B cell (primary cell): ENCODE results near the gene AFG1L. TPM values are rescaled to one million over a fixed set of nuclear protein-coding genes. Genes with fewer than 3 reads are reported as not detected.

ENCODE experiments used
- ATAC-seq: fragments of 200-7000 bp; cut with Tn5 transposase; one replicate; pipeline ENCODE4 v1.10.0; 2021; ENCODE audit warnings: low read depth, mild to moderate bottlenecking, moderate number of reproducible peaks, moderate library complexity
- CTCF ChIA-PET: fragments of 350-600 bp; sonication (Branson Sonifier 250); formaldehyde crosslinking; loops from one replicate; lab custom pipeline; 2021; ENCODE audit warnings: antibody characterized with exemption, inconsistent platforms; lab: Charles Lee
- POLR2A ChIA-PET: fragments of 350-600 bp; sonication (Branson Sonifier 250); formaldehyde crosslinking; loops from one replicate; lab custom pipeline; 2021; ENCODE audit warnings: antibody characterized with exemption; lab: Charles Lee
- DNase-seq: peaks from one replicate; pipeline ENCODE4 v3.0.0; 2013
- H2AFZ ChIP-seq: 2 replicates; pipeline ENCODE4 v1.6.1; 2012; ENCODE audit warnings: mild to moderate bottlenecking, low read depth, low read length; ENCODE audit not compliant: insufficient read depth, poor library complexity, severe bottlenecking
- H3K27ac ChIP-seq, 2 donors: 1 replicate in 1 of 2; 2 replicates in 1 of 2; pipeline ENCODE4 v1.5.1; 2012 to 2013; ENCODE audit warnings: low read length in 2 of 2, mild to moderate bottlenecking in 2 of 2, moderate library complexity in 1 of 2
- H3K27me3 ChIP-seq, 4 experiments: fragments of 200-600 bp in 1 of 4; sonication (generic) in 1 of 4; replicated peaks in 1 of 4; 1 replicate in 2 of 4; 2 replicates in 2 of 4; pipeline versions ENCODE4 v1.6.1 to v1.7.0; 2013 to 2016; ENCODE audit warnings: low read length in 3 of 4, mild to moderate bottlenecking in 2 of 4, mixed read lengths in 1 of 4, moderate library complexity in 1 of 4; ENCODE audit not compliant: insufficient read depth in 4 of 4, control insufficient read depth in 3 of 4; ENCODE audit errors: control extremely low read depth in 1 of 4
- H3K36me3 ChIP-seq, 2 experiments: replicated peaks in 1 of 2; 1 replicate in 1 of 2; 2 replicates in 1 of 2; pipeline versions ENCODE4 v1.6.1 to v1.7.1; 2013; ENCODE audit warnings: low read length in 1 of 2; ENCODE audit not compliant: insufficient read depth in 2 of 2, control insufficient read depth in 1 of 2; ENCODE audit errors: control extremely low read depth in 1 of 2, extremely low read depth in 1 of 2
- H3K4me1 ChIP-seq, 2 donors: fragments of 200-600 bp in 1 of 2; sonication (generic) in 1 of 2; 1 replicate in 1 of 2; 2 replicates in 1 of 2; pipeline versions ENCODE4 v1.5.1 to v1.6.1; 2013 to 2017; ENCODE audit warnings: low read length in 2 of 2; ENCODE audit not compliant: control insufficient read depth in 2 of 2, insufficient read depth in 2 of 2
- H3K4me2 ChIP-seq: replicated peaks from 2 replicates; pipeline ENCODE3; 2012; ENCODE audit warnings: mild to moderate bottlenecking, low read depth, low read length; ENCODE audit not compliant: poor library complexity, severe bottlenecking
- H3K4me3 ChIP-seq, 5 experiments: fragments of 200-600 bp in 1 of 5; sonication (generic) in 1 of 5; 1 replicate in 3 of 5; 2 replicates in 2 of 5; pipeline versions ENCODE4 v1.5.1 to v1.7.0; 2011 to 2016; ENCODE audit warnings: low read length in 4 of 5, mild to moderate bottlenecking in 4 of 5, low read depth in 2 of 5, control low read depth in 1 of 5, moderate library complexity in 1 of 5; ENCODE audit not compliant: insufficient read depth in 1 of 5; ENCODE audit errors: control extremely low read depth in 1 of 5, extremely low read depth in 1 of 5
- H3K79me2 ChIP-seq: fragments of 200-600 bp; sonication (generic); one replicate; pipeline ENCODE4 v1.6.0; 2016; ENCODE audit warnings: low read length; ENCODE audit not compliant: control insufficient read depth, insufficient read depth
- H3K9ac ChIP-seq: fragments of 200-600 bp; sonication (generic); 2 replicates; pipeline ENCODE4 v1.6.1; 2017; ENCODE audit warnings: mild to moderate bottlenecking, low read length, moderate library complexity
- H3K9me3 ChIP-seq, 3 donors: one replicate each; pipeline versions ENCODE4 v1.6.1 to v1.7.1; 2013; ENCODE audit warnings: low read length in 2 of 3; ENCODE audit not compliant: control insufficient read depth in 2 of 3, insufficient read depth in 1 of 3; ENCODE audit errors: control extremely low read depth in 1 of 3
- H4K20me1 ChIP-seq: 2 replicates; pipeline ENCODE4 v1.6.0; 2012; ENCODE audit warnings: mild to moderate bottlenecking, low read length; ENCODE audit not compliant: insufficient read depth, control insufficient read depth, poor library complexity, severe bottlenecking
- H3K27ac Mint-ChIP-seq: one replicate; pipeline ENCODE4 v1.8.0; 2021; ENCODE audit warnings: mixed read lengths
- H3K27me3 Mint-ChIP-seq: one replicate; pipeline ENCODE4 v1.8.0; 2021; ENCODE audit warnings: mixed read lengths
- H3K4me1 Mint-ChIP-seq: one replicate; pipeline ENCODE4 v1.8.0; 2021; ENCODE audit warnings: mixed read lengths
- H3K4me3 Mint-ChIP-seq: one replicate; pipeline ENCODE4 v1.8.0; 2021; ENCODE audit warnings: mixed read lengths
- H3K9me3 Mint-ChIP-seq: one replicate; pipeline ENCODE4 v1.8.0; 2022; ENCODE audit warnings: mixed read lengths; ENCODE audit not compliant: insufficient read depth
- EZH2 ChIP-seq: IDR thresholded peaks from 2 replicates; pipeline ENCODE4 v1.6.1; 2012; ENCODE audit warnings: borderline replicate concordance, low read depth, mild to moderate bottlenecking, moderate library complexity, low read length; ENCODE audit not compliant: insufficient read depth, poor library complexity, severe bottlenecking
- WGBS: methylation state at CpG from one replicate; pipeline ENCODE4 v1.1.5; 2013; ENCODE audit warnings: missing lambda C conversion rate; ENCODE audit not compliant: insufficient coverage; 5-methylcytosine and 5-hydroxymethylcytosine counted together
- intact Hi-C: fragments of 100-400 bp; cut with micrococcal nuclease; formaldehyde crosslinking; loops from one replicate; pipeline ENCODE4 v1.10.0; 2022
- polyA plus RNA-seq: library from polyadenylated mRNA; depleted of rRNA; stranded (reverse); fragments of >200 nt; gene quantifications from 2 replicates; pipeline ENCODE4 v1.2.3, GENCODE V29; 2012
- total RNA-seq, 2 donors: library from RNA; stranded (reverse); fragments of 120-200 nt in 1 of 2; gene quantifications; 1 replicate in 1 of 2; 2 replicates in 1 of 2; pipeline versions ENCODE4 v1.2.3 to v1.2.4, GENCODE V29; 2013 to 2022
- TF ChIP-seq, protein P1 (sequence below): fragments of 200-600 bp; IDR thresholded peaks from one replicate; pipeline ENCODE4 v1.8.0; 2022; ENCODE audit warnings: antibody characterized with exemption, mild to moderate bottlenecking

The AFG1L gene
- total and polyA plus RNA-seq, 2 donors (not counting 1 experiment from before 2014, with no cell fraction given) = 1.8 to 14.2 TPM

DNA sequence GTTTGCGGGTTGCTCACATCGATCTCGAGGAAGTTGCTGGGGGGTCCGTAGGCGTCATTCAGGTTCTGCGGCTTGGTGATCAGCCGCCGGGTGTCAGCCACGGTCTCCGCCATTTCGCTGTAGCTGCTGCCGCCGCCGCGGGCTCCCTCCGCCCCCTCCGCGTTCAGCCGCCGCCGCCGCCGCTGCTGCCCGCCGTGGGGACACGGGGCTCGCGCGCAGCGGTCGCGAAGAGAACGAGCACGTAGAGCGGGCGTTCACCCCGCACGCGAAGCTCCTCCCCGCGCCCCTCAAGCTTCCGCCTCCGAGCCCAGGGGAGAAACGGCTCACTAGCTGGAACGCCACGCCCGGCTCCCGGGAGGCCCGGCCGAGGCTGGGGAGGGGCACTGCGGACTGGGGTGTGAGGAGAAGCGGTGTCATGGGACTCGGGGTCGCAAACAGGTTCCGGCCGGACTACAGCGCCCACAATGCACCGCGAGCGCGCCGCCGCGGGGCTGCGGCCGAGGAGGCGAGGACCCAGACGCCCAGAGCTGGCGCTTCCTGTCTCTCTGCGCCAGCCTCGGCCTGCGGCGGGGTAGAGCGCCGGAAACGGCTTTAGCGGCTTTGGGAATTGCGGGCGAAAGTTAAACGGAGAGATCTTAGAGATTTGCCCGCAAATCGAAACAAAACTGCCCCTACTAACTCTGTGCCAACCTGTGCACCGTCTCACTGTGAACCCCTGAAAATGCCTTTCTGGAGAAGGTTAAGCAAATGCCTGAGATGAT is 33.9 kb upstream of the AFG1L start, which contains the start of gene SNX3:
Gene SNX3 (minus strand): TSS at position 232 of the 761 bp plus-strand sequence. CDS start 119 bp downstream, at position 113.
- Histone ChIP-seq H3K9ac (peak within 1 kb of the TSS; percentile 98), H2AFZ (peak within 1 kb of the TSS; percentile 95), H3K36me3 (peaks cover 0 to 16% of the 10 kb centered on the region in 2 experiments), H3K27ac (peak within 1 kb of the TSS; percentile 91 to 97), H3K4me2 (peak within 1 kb of the TSS; percentile 77), H3K9me3 (no peaks in the 10 kb centered on the region), H3K4me3 (peak within 1 kb of the TSS; percentile 95 to 99 (median 96)), H3K79me2 (peaks cover 44% of the 10 kb centered on the region), H3K27me3 (no peaks in the 10 kb centered on the region), H3K4me1 (peaks cover 30 to 35% of the 10 kb centered on the region in 2 donors), H4K20me1 (peaks cover 28% of the 10 kb centered on the region)
- ChIA-PET CTCF (interaction anchor here (0.7 to 2.4 kb wide), 10 partner anchors 12 to 833 kb away, joined by 3 to 17 read pairs (median 4); partner anchors contain the start of genes AFG1L and SESN1), POLR2A (interaction anchor here (0.8 to 4.3 kb wide), 7 partner anchors 13 to 834 kb away, joined by 3 to 35 read pairs (median 4); partner anchors contain the start of genes AFG1L, CEP57L1 and SESN1)
- TF ChIP-seq EZH2 = no peak
- TF ChIP-seq, protein P1, sequence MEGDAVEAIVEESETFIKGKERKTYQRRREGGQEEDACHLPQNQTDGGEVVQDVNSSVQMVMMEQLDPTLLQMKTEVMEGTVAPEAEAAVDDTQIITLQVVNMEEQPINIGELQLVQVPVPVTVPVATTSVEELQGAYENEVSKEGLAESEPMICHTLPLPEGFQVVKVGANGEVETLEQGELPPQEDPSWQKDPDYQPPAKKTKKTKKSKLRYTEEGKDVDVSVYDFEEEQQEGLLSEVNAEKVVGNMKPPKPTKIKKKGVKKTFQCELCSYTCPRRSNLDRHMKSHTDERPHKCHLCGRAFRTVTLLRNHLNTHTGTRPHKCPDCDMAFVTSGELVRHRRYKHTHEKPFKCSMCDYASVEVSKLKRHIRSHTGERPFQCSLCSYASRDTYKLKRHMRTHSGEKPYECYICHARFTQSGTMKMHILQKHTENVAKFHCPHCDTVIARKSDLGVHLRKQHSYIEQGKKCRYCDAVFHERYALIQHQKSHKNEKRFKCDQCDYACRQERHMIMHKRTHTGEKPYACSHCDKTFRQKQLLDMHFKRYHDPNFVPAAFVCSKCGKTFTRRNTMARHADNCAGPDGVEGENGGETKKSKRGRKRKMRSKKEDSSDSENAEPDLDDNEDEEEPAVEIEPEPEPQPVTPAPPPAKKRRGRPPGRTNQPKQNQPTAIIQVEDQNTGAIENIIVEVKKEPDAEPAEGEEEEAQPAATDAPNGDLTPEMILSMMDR = no peak
- DNase-seq = peak; percentile 99
- no peaks in the 10 kb centered on the region for H3K27me3 Mint-ChIP-seq
- ATAC-seq = peak; percentile 90
- WGBS = under 1% methylated on average over 82 of the region's 83 CpGs
- intact Hi-C loops = loop anchor here (1.0 to 5.0 kb wide), 9 partner anchors 33 to 1122 kb away; partner anchors contain the start of genes ARMC2, CD164, CEP57L1 and OSTM1
- peaks cover 30% of the 10 kb centered on the region for H3K4me1 Mint-ChIP-seq
- peak within 1 kb of the TSS; percentile 93 for H3K27ac Mint-ChIP-seq
- no peaks in the 10 kb centered on the region for H3K9me3 Mint-ChIP-seq
- H3K4me3 Mint-ChIP-seq = peak within 1 kb of the TSS; percentile 89
